D721Med (cell line): ENCODE measurements around the gene CDH4.

Experiments
- DNase-seq: peaks from one replicate; pipeline ENCODE4 v3.0.0; 2011; ENCODE audit warnings: low spot score; ENCODE audit not compliant: insufficient read length
- FAIRE-seq: peaks from 2 replicates; lab custom pipeline; 2011; peaks lifted over from hg19 to GRCh38; lab: Jason Lieb, UNC
- TF ChIP-seq, protein P1 (sequence below): IDR thresholded peaks from 2 replicates; pipeline ENCODE4 v1.5.1; 2012; ENCODE audit warnings: mild to moderate bottlenecking, control low read depth; ENCODE audit not compliant: insufficient read depth; ENCODE audit errors: missing control alignments

The CDH4 gene

DNA sequence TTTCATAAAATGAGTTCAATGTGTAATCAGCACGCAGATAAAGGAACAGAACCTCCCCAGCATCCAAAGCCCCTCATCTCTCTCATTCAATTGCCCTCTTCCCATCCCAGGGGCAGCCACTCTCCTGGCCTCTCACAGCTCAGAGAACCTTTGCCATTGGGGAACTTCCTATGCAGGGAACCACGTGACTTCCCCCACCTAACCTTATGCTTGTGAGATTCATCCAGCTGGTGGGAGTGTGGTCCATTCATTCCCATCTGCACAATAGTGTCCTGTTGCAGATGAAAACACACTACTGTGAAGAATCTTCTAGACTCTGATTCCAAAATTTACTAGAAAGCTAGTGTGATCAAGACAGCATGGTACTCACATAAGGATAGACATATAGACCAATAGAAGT, 299.3 kb downstream of the CDH4 start:
- FAIRE-seq (no peak), DNase-seq (no peak)
- TF ChIP-seq, protein P1, sequence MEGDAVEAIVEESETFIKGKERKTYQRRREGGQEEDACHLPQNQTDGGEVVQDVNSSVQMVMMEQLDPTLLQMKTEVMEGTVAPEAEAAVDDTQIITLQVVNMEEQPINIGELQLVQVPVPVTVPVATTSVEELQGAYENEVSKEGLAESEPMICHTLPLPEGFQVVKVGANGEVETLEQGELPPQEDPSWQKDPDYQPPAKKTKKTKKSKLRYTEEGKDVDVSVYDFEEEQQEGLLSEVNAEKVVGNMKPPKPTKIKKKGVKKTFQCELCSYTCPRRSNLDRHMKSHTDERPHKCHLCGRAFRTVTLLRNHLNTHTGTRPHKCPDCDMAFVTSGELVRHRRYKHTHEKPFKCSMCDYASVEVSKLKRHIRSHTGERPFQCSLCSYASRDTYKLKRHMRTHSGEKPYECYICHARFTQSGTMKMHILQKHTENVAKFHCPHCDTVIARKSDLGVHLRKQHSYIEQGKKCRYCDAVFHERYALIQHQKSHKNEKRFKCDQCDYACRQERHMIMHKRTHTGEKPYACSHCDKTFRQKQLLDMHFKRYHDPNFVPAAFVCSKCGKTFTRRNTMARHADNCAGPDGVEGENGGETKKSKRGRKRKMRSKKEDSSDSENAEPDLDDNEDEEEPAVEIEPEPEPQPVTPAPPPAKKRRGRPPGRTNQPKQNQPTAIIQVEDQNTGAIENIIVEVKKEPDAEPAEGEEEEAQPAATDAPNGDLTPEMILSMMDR = no peak

DNA sequence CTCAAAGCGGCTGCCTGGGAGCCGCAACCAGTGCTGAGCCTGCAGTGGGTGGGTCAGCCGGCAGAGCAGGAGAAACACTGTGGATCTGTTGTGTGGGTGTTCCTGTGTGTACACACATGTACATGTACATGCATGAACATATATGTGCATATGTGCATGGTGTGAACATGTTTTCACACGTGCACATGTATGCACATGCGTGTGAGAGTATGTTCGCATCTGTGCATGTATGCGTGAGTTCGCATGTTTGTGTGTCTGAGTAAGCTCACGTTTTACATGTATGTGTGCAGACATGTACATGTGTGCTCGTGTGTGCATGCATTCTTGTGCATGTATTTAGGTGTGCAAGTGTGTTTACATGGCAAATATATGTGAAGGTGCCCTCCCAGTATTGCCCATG, 302.6 kb downstream of the CDH4 start:
- DNase-seq (no peak), FAIRE-seq (no peak)
- TF ChIP-seq, protein P1 = no peak

DNA sequence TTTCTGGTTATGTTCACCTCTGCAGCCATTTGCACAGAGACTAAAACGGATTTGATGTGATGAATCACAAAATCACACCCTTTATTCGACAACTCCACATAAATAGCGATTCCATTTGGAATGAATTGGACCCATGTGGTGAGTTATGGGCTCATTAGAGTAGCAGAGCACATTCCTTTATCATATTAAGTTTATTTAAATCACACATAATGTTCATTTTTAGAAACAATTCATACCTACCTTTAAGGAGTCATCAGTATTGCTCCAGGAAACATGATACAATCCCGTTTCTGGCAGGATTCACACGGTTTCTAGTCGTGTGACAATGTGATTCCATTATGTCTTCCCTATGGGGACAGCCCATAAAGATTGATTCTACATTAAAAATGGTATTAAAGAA, 303.5 kb downstream of the CDH4 start:
- FAIRE-seq (no peak), DNase-seq (no peak)
- TF ChIP-seq, protein P1 = no peak

DNA sequence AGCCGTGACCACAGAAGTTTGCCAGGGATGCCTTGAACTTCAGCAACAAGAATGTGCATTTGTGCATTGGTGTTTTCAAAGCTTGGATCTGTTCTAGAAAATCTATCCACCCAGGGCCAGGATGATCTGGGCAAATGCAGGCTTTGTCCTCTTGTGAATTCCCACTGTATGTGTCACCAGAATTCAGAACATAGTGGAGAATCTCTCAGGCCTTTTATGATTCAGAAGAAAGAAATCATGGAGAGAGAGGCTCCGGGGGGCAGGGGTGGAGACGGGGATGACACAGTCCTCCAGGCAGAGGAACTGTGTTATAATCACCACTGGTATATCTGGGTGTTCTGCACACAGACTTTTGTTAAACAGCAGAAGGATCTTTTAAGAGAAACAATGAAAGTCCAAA, 304.1 kb downstream of the CDH4 start:
- no peak for FAIRE-seq
- TF ChIP-seq, protein P1 = no peak
- DNase-seq = no peak

DNA sequence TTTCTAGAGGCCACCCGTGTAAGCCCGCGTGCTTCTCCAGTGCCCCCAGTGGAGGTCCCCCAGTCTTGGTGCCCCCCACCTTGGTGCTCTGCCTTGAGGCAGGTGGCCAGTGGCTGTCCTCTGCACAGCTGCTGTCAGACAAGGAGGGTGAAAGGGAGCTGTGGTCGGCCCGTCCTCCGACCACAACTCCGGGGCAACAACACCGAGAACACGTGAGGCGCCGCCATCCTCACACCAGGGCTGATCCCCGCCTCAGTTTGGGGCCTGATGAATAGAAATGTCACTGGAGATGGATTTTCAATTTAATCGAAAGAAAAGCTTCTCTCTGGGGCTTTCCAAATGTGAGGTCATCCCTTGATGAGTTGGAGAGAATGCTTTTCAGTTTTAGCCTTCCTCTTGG, 304.6 kb downstream of the CDH4 start:
- no peak for DNase-seq
- TF ChIP-seq, protein P1 = no peak
- no peak for FAIRE-seq

DNA sequence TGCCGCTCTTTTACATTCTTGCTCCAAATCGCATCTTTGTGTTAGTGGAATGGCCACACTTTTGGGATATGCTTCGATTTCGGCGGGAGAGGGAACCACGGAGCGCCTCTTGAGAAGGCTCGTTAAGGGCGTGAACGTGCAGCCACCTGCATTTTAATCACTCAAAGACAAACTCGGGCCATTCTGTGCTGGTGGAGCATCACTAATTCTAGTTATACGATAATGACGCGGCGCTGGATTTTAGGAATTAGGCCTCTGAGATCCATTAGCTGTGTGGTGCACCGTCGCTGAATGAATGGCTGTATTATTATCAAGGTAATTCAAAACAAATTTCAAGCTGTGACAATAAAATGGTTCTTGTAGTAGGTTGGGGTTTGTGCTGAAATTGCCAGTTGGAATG, 305.6 kb downstream of the CDH4 start:
- TF ChIP-seq, protein P1 = no peak
- no peak for FAIRE-seq
- no peak for DNase-seq

DNA sequence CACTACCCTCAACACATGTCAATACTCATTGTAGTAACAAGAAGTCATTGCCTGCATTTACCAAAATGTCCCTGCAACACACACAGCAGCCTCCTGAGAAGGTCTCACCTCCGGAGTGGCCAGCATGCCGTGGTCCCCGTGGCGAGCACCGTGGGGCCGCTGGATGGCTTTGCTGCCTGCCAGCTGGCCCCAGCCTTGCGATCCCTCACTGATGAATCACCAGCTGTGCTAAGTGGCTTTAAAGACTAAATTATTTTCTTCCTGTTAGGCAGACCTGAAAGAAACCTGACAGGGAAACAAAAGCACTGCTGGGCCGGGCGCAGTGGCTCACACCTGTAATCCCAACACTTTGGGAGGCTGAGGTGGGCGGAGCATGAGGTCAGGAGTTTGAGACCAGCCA, 306.7 kb downstream of the CDH4 start:
- DNase-seq (no peak), FAIRE-seq (no peak)
- TF ChIP-seq, protein P1 = no peak
